ENCODE measurements around the gene SOD3. TPM values are rescaled to one million over a fixed set of nuclear protein-coding genes. Genes with fewer than 3 reads are reported as not detected.

SOD3 gene
- total RNA-seq = 0.21 TPM in 1 of 2 replicates, not detected in the other

GRCh38 chr4:24794916-24795665, at the start of gene SOD3:
Gene SOD3 (plus strand): TSS chr4:24795573. CDS start chr4:24799522, 3,949 bp downstream.

Other genes starting within 250 kb of the SOD3 start
- 138 and 210 TPM in 2 replicates for gene DHX15, start 211.0 kb upstream of the SOD3 start, total RNA-seq
- gene CCDC149, start 117.5 kb downstream of the SOD3 start, total RNA-seq = 4.4 and 10.6 TPM in 2 replicates
- under 0.01 TPM in 1 of 2 replicates, not detected in the other for gene LGI2, start 235.4 kb downstream of the SOD3 start, total RNA-seq